GM12878 (cell line): ENCODE data around the gene ZNF451. TPM values are rescaled to one million over a fixed set of nuclear protein-coding genes. Genes with fewer than 3 reads are reported as not detected.

Experiments
- BCL3 ChIP-seq: IDR thresholded peaks from 2 replicates; pipeline ENCODE4 v1.6.1; 2011; ENCODE audit warnings: borderline replicate concordance, low read depth, mild to moderate bottlenecking, moderate library complexity, low read length; ENCODE audit not compliant: insufficient read depth, poor library complexity, severe bottlenecking
- BRCA1 ChIP-seq: IDR thresholded peaks from 2 replicates; pipeline ENCODE4 v1.6.1; 2011; ENCODE audit warnings: low read depth, low read length, improper control_type of control experiment
- CTCF ChIP-seq, 3 experiments: IDR thresholded peaks in 2 of 3; conservative IDR thresholded peaks in 1 of 3; 2 replicates each; pipeline ENCODE4 v1.5.1; 2011; ENCODE audit warnings: low read depth in 3 of 3, low read length in 3 of 3, mild to moderate bottlenecking in 3 of 3, control low read depth in 2 of 3, moderate library complexity in 2 of 3, inconsistent platforms in 1 of 3, mixed read lengths in 1 of 3; ENCODE audit not compliant: control insufficient read depth in 2 of 3, insufficient read depth in 1 of 3; ENCODE audit errors: extremely low read depth in 1 of 3
- FOXM1 ChIP-seq: IDR thresholded peaks from 2 replicates; pipeline ENCODE4 v1.6.1; 2012; ENCODE audit warnings: low read depth, mild to moderate bottlenecking, inconsistent platforms, low read length, moderate library complexity
- MAX ChIP-seq: IDR thresholded peaks from 2 replicates; pipeline ENCODE4 v1.6.1; 2012; ENCODE audit warnings: low read depth, low read length, improper control_type of control experiment
- NFYB ChIP-seq: IDR thresholded peaks from 2 replicates; pipeline ENCODE4 v1.6.1; 2011; ENCODE audit warnings: low read depth, mild to moderate bottlenecking, low read length, improper control_type of control experiment, moderate library complexity; ENCODE audit not compliant: insufficient read depth
- NR2C1 ChIP-seq: fragments of 450-650 bp; IDR thresholded peaks from 2 replicates; pipeline ENCODE4 v1.6.1; 2017; ENCODE audit warnings: antibody characterized with exemption, mild to moderate bottlenecking, moderate library complexity
- RFX5 ChIP-seq: IDR thresholded peaks from 2 replicates; pipeline ENCODE4 v1.6.1; 2011; ENCODE audit warnings: low read depth, low read length, improper control_type of control experiment
- SRF ChIP-seq, 2 experiments: IDR thresholded peaks; 2 replicates each; pipeline ENCODE4 v1.6.1; 2011; ENCODE audit warnings: low read depth in 2 of 2, low read length in 2 of 2, mild to moderate bottlenecking in 1 of 2, moderate library complexity in 1 of 2
- ZBED1 ChIP-seq: IDR thresholded peaks from 2 replicates; pipeline ENCODE4 v1.6.1; 2016; ENCODE audit warnings: borderline replicate concordance
- ZNF207 ChIP-seq: fragments of 450-650 bp; IDR thresholded peaks from 2 replicates; pipeline ENCODE4 v1.6.1; 2014; ENCODE audit warnings: antibody characterized with exemption, mild to moderate bottlenecking, borderline replicate concordance
- ZNF274 ChIP-seq: IDR thresholded peaks from one replicate; pipeline ENCODE4 v1.8.0; 2011; ENCODE audit not compliant: insufficient read length, insufficient read depth
- ZNF384 ChIP-seq: IDR thresholded peaks from 2 replicates; pipeline ENCODE4 v1.6.1; 2012; ENCODE audit warnings: low read depth, mild to moderate bottlenecking, low read length, improper control_type of control experiment, borderline replicate concordance
- ZNF592 ChIP-seq: fragments of 450-650 bp; IDR thresholded peaks from 2 replicates; pipeline ENCODE4 v1.6.1; 2017; ENCODE audit warnings: mild to moderate bottlenecking, moderate library complexity
- polyA plus RNA-seq, 11 experiments: library from polyadenylated mRNA; depleted of rRNA in 4 of 11; unstranded in 6 of 11; stranded (reverse) in 5 of 11; fragments of >200 nt; fragmentation: Nextera tagmentation in 4 of 11; fragmentation: Illumina TruSeq in 1 of 11; extraction: Ambion mirVana in 4 of 11; extraction: Trizol in 1 of 11; gene quantifications; 1 replicate in 1 of 11; 2 replicates in 10 of 11; pipeline versions ENCODE4 v1.2.1 to v1.2.3, GENCODE V29; 2011 to 2016; ENCODE audit warnings: inconsistent platforms in 2 of 11, missing spikeins in 2 of 11, low read depth in 1 of 11
- total RNA-seq, 4 experiments: library from RNA; depleted of rRNA in 3 of 4; stranded (reverse); fragments of >200 nt in 3 of 4; fragmentation: Illumina TruSeq in 1 of 4; extraction: Trizol in 1 of 4; gene quantifications; 2 replicates each; pipeline versions ENCODE4 v1.2.1 to v1.2.3, GENCODE V29; 2013 to 2021

ZNF451 gene
- total and polyA plus RNA-seq, 10 of the 15 experiments (the other 5 are each of a cell fraction or from before 2014, with no cell fraction given), result 6.5 to 44.4 (median 23.8) TPM

- TF ChIP-seq ZNF592 (no peak), ZNF384 (no peak), NR2C1 (no peak), NFYB (no peak), BRCA1 (no peak), ZNF207 (no peak), RFX5 (no peak), SRF (IDR thresholded peaks at IDR 0.05; ENCODE audit: low read depth in 2 of 2, low read length in 2 of 2) (no peak), ZNF274 (no peak), FOXM1 (no peak), CTCF (IDR thresholded peaks at IDR 0.05 in 2 of 3, conservative IDR thresholded peaks at IDR 0.05 in 1 of 3; ENCODE audit: control insufficient read depth in 2 of 3, extremely low read depth in 1 of 3, insufficient read depth in 1 of 3, low read depth in 3 of 3, low read length in 3 of 3) (no peak), BCL3 (no peak), MAX (no peak), ZBED1 (no peak)
Observed at GRCh38 chr6:57048577-57048976, 41.4 kb upstream of the ZNF451 start (continued).
